ENCODE results near the gene SEC14L5. TPM values are rescaled to one million over a fixed set of nuclear protein-coding genes. Genes with fewer than 3 reads are reported as not detected.

Gene SEC14L5
- total RNA-seq, 1 donor from 2014 or later, result 43.1 TPM

GRCh38 chr16:4979164-4979563 lies 21.0 kb downstream of the SEC14L5 start:
- DNase-seq (ENCODE audit: low spot score), result no peak
- no peak for ATAC-seq
- intact Hi-C loops (cut with DNase I), result no loop called here

- intact Hi-C loops (cut with DNase I), result no loop called here
- ATAC-seq (no peak), DNase-seq (ENCODE audit: low spot score) (no peak)
Measured at GRCh38 chr16:4979736-4980660, 21.9 kb downstream of the SEC14L5 start.

GRCh38 chr16:4980691-4981090 lies 22.6 kb downstream of the SEC14L5 start:
- intact Hi-C loops (cut with DNase I), result no loop called here
- ATAC-seq (no peak), DNase-seq (ENCODE audit: low spot score) (no peak)

GRCh38 chr16:4981473-4981872 lies 23.3 kb downstream of the SEC14L5 start:
- DNase-seq (ENCODE audit: low spot score) (no peak), ATAC-seq (no peak)
- intact Hi-C loops (cut with DNase I), result no loop called here

GRCh38 chr16:4982056-4982867 lies 24.1 kb downstream of the SEC14L5 start:
- DNase-seq (ENCODE audit: low spot score) (no peak), ATAC-seq (peak; percentile 30)
- intact Hi-C loops (cut with DNase I), result no loop called here

GRCh38 chr16:4984174-4984990 lies 26.3 kb downstream of the SEC14L5 start:
- ATAC-seq (no peak), DNase-seq (ENCODE audit: low spot score) (no peak)
- intact Hi-C loops (cut with DNase I), result no loop called here

- DNase-seq (ENCODE audit: low spot score) (no peak), ATAC-seq (no peak)
- intact Hi-C loops (cut with DNase I), result no loop called here
Measured at GRCh38 chr16:4987250-4987579, 29.1 kb downstream of the SEC14L5 start.

- intact Hi-C loops (cut with DNase I), result no loop called here
- peak; percentile 30 for ATAC-seq
Measured at GRCh38 chr16:4987580-4988374, 29.6 kb downstream of the SEC14L5 start.

GRCh38 chr16:4988647-4989046 lies 30.5 kb downstream of the SEC14L5 start:
- DNase-seq (ENCODE audit: low spot score) (no peak), ATAC-seq (no peak)
- intact Hi-C loops (cut with DNase I), result no loop called here

More at GRCh38 chr16:4987580-4988374, 29.6 kb downstream of the SEC14L5 start:
- DNase-seq (ENCODE audit: low spot score), result no peak

GRCh38 chr16:4989391-4990006 lies 31.4 kb downstream of the SEC14L5 start:
- intact Hi-C loops (cut with DNase I), result no loop called here
- ATAC-seq (no peak), DNase-seq (ENCODE audit: low spot score) (no peak)

- intact Hi-C loops (cut with DNase I), result no loop called here
- no peak for DNase-seq (ENCODE audit: low spot score)
- ATAC-seq, result no peak
Measured at GRCh38 chr16:4990415-4990814, 32.3 kb downstream of the SEC14L5 start.

- intact Hi-C loops (cut with DNase I), result no loop called here
- DNase-seq (ENCODE audit: low spot score), result no peak
- ATAC-seq, result no peak
Measured at GRCh38 chr16:4991754-4992153, 33.6 kb downstream of the SEC14L5 start.

- intact Hi-C loops (cut with DNase I), result no loop called here
- ATAC-seq (peak; percentile 83), DNase-seq (ENCODE audit: low spot score) (peak; percentile 77)
Measured at GRCh38 chr16:4994719-4995434, 36.7 kb downstream of the SEC14L5 start.

- ATAC-seq (no peak), DNase-seq (ENCODE audit: low spot score) (no peak)
- intact Hi-C loops (cut with DNase I), result no loop called here
Measured at GRCh38 chr16:5000573-5001001, 42.5 kb downstream of the SEC14L5 start.

- intact Hi-C loops (cut with DNase I), result no loop called here
- ATAC-seq (no peak), DNase-seq (ENCODE audit: low spot score) (no peak)
Measured at GRCh38 chr16:5001571-5001970, 43.4 kb downstream of the SEC14L5 start.

- ATAC-seq (no peak), DNase-seq (ENCODE audit: low spot score) (no peak)
- intact Hi-C loops (cut with DNase I), result no loop called here
Measured at GRCh38 chr16:5001986-5002385, 43.9 kb downstream of the SEC14L5 start.

- DNase-seq (ENCODE audit: low spot score) (no peak), ATAC-seq (no peak)
- intact Hi-C loops (cut with DNase I), result no loop called here
Measured at GRCh38 chr16:5002699-5003143, 44.6 kb downstream of the SEC14L5 start.
